Measurements from ENCODE around the gene ATP8A2. TPM values are rescaled to one million over a fixed set of nuclear protein-coding genes. Genes with fewer than 3 reads are reported as not detected.

Gene ATP8A2
- total and polyA plus RNA-seq, 2 of the 8 experiments (the other 6 are each of a cell fraction or from before 2014, with no cell fraction given) = 2.4 to 8.3 TPM

- TF ChIP-seq ASH2L (IDR thresholded peaks at IDR 0.05; ENCODE audit: low read length) (no peak), SP1 (IDR thresholded peaks at IDR 0.05; ENCODE audit: low read depth, low read length) (no peak), USF2 (IDR thresholded peaks at IDR 0.05; ENCODE audit: low read length) (no peak)
These were observed 556.2 kb downstream of the ATP8A2 start (continued) for GRCh38 chr13:25927932-25928331.

All from H1 (cell line).